H9 (cell line): Measurements from ENCODE around the gene BCAR3. TPM values are rescaled to one million over a fixed set of nuclear protein-coding genes. Genes with fewer than 3 reads are reported as not detected.

Experiments used
- DNase-seq: peaks from one replicate; pipeline ENCODE4 v3.0.0-alpha.2; 2017
- H2AFZ ChIP-seq: one replicate; pipeline ENCODE4 v1.6.1; 2013; ENCODE audit warnings: mild to moderate bottlenecking, low read length, control low read depth, moderate library complexity
- H2AK5ac ChIP-seq: 2 replicates; pipeline ENCODE4 v1.6.1; 2013; ENCODE audit warnings: low read length, control low read depth, mixed read lengths; ENCODE audit not compliant: insufficient read length
- H2BK120ac ChIP-seq: one replicate; pipeline ENCODE4 v1.6.1; 2013; ENCODE audit warnings: low read depth, mild to moderate bottlenecking, low read length, control low read depth, inconsistent platforms; ENCODE audit not compliant: poor library complexity, severe bottlenecking
- H2BK12ac ChIP-seq: 2 replicates; pipeline ENCODE4 v1.6.1; 2013; ENCODE audit warnings: low read length, control low read depth, mixed read lengths, low read depth; ENCODE audit not compliant: insufficient read length
- H2BK15ac ChIP-seq: 2 replicates; pipeline ENCODE4 v1.6.1; 2013; ENCODE audit warnings: low read depth, low read length, control low read depth
- H2BK20ac ChIP-seq: one replicate; pipeline ENCODE4 v1.6.1; 2013; ENCODE audit warnings: low read depth, mild to moderate bottlenecking, low read length, control low read depth, inconsistent platforms; ENCODE audit not compliant: poor library complexity, severe bottlenecking
- H2BK5ac ChIP-seq: 2 replicates; pipeline ENCODE4 v1.6.1; 2013; ENCODE audit warnings: low read length, control low read depth, mixed read lengths; ENCODE audit not compliant: insufficient read length
- H3K14ac ChIP-seq: 2 replicates; pipeline ENCODE4 v1.6.1; 2013; ENCODE audit warnings: low read length, control low read depth; ENCODE audit not compliant: insufficient read depth
- H3K18ac ChIP-seq: 2 replicates; pipeline ENCODE4 v1.6.1; 2013; ENCODE audit warnings: low read depth, mild to moderate bottlenecking, mixed read lengths, low read length, control low read depth; ENCODE audit not compliant: insufficient read length
- H3K23ac ChIP-seq: 2 replicates; pipeline ENCODE4 v1.6.1; 2013; ENCODE audit warnings: low read length, control low read depth, mixed read lengths, low read depth; ENCODE audit not compliant: insufficient read length
- H3K23me2 ChIP-seq: 2 replicates; pipeline ENCODE4 v1.6.1; 2013; ENCODE audit warnings: low read depth, mild to moderate bottlenecking, mixed read lengths, low read length, control low read depth; ENCODE audit not compliant: insufficient read length, poor library complexity, severe bottlenecking
- H3K27ac ChIP-seq: 2 replicates; pipeline ENCODE4 v1.5.1; 2013; ENCODE audit warnings: low read length, control low read depth, mixed read lengths, low read depth; ENCODE audit not compliant: insufficient read length
- H3K27me3 ChIP-seq: 2 replicates; pipeline ENCODE4 v1.6.1; 2013; ENCODE audit warnings: low read length, control low read depth, inconsistent platforms; ENCODE audit not compliant: insufficient read depth
- H3K4ac ChIP-seq: 2 replicates; pipeline ENCODE4 v1.6.1; 2013; ENCODE audit warnings: low read depth, mild to moderate bottlenecking, control low read depth, inconsistent platforms, low read length, moderate library complexity
- H3K4me1 ChIP-seq: 2 replicates; pipeline ENCODE4 v1.6.1; 2013; ENCODE audit warnings: low read length, control low read depth, inconsistent platforms; ENCODE audit not compliant: insufficient read depth
- H3K4me2 ChIP-seq: 2 replicates; pipeline ENCODE4 v1.6.1; 2013; ENCODE audit warnings: low read length, control low read depth, mixed read lengths; ENCODE audit not compliant: insufficient read length, insufficient read depth
- H3K56ac ChIP-seq: 2 replicates; pipeline ENCODE4 v1.6.1; 2013; ENCODE audit warnings: low read depth, mild to moderate bottlenecking, mixed read lengths, low read length, control low read depth; ENCODE audit not compliant: insufficient read length
- H3K79me1 ChIP-seq: 2 replicates; pipeline ENCODE4 v1.6.1; 2013; ENCODE audit warnings: low read depth, mild to moderate bottlenecking, moderate library complexity, low read length, control low read depth, inconsistent platforms; ENCODE audit not compliant: insufficient read depth, poor library complexity, severe bottlenecking
- H3K79me2 ChIP-seq: 2 replicates; pipeline ENCODE4 v1.6.1; 2013; ENCODE audit warnings: low read length, control low read depth, inconsistent platforms; ENCODE audit not compliant: insufficient read depth
- H3K9ac ChIP-seq: 2 replicates; pipeline ENCODE4 v1.6.1; 2013; ENCODE audit warnings: low read length, control low read depth, mixed read lengths; ENCODE audit not compliant: insufficient read length; ENCODE audit errors: extremely low read depth
- H3K9me3 ChIP-seq: one replicate; pipeline ENCODE4 v1.6.1; 2013; ENCODE audit warnings: low read depth, low read length, inconsistent platforms; ENCODE audit not compliant: control insufficient read depth
- H3T11ph ChIP-seq: one replicate; pipeline ENCODE4 v1.6.1; 2013; ENCODE audit warnings: mild to moderate bottlenecking, low read length, control low read depth, inconsistent platforms
- H4K20me1 ChIP-seq: one replicate; pipeline ENCODE4 v1.6.1; 2013; ENCODE audit not compliant: control insufficient read depth, insufficient read length, insufficient read depth
- H4K5ac ChIP-seq: 2 replicates; pipeline ENCODE4 v1.6.1; 2013; ENCODE audit warnings: low read depth, mild to moderate bottlenecking, mixed read lengths, low read length, control low read depth; ENCODE audit not compliant: insufficient read length
- H4K8ac ChIP-seq: replicated peaks from 2 replicates; pipeline ENCODE4 v1.6.1; 2013; ENCODE audit warnings: low read length, control low read depth, mixed read lengths, low read depth; ENCODE audit not compliant: insufficient read length
- H4K91ac ChIP-seq: 2 replicates; pipeline ENCODE4 v1.6.1; 2013; ENCODE audit warnings: low read depth, mild to moderate bottlenecking, moderate library complexity, mixed read lengths, low read length, control low read depth; ENCODE audit not compliant: insufficient read length
- H3K27ac Mint-ChIP-seq, 3 experiments: 2 replicates in 2 of 3; 3 replicates in 1 of 3; pipeline ENCODE4 v1.8.0; 2020 to 2021; ENCODE audit warnings: mixed read lengths in 3 of 3, mild to moderate bottlenecking in 1 of 3, moderate library complexity in 1 of 3
- H3K27me3 Mint-ChIP-seq: 2 replicates; pipeline ENCODE4 v1.8.0; 2021; ENCODE audit warnings: low read depth, mild to moderate bottlenecking, moderate library complexity, mixed read lengths
- H3K36me3 Mint-ChIP-seq, 3 experiments: 2 replicates in 2 of 3; 3 replicates in 1 of 3; pipeline ENCODE4 v1.8.0; 2020 to 2021; ENCODE audit warnings: low read depth in 3 of 3, mixed read lengths in 3 of 3; ENCODE audit not compliant: insufficient read depth in 1 of 3
- H3K4me1 Mint-ChIP-seq, 2 experiments: 2 replicates each; pipeline ENCODE4 v1.8.0; 2020; ENCODE audit warnings: mixed read lengths in 2 of 2
- H3K4me3 Mint-ChIP-seq, 2 experiments: 2 replicates in 1 of 2; 3 replicates in 1 of 2; pipeline ENCODE4 v1.8.0; 2020 to 2021; ENCODE audit warnings: mild to moderate bottlenecking in 2 of 2, mixed read lengths in 2 of 2, moderate library complexity in 1 of 2
- H3K9me3 Mint-ChIP-seq, 2 experiments: 2 replicates in 1 of 2; 3 replicates in 1 of 2; pipeline ENCODE4 v1.8.0; 2020; ENCODE audit warnings: mild to moderate bottlenecking in 2 of 2, mixed read lengths in 2 of 2, moderate library complexity in 1 of 2
- WGBS: extraction: QIAGEN DNeasy Blood & Tissue Kit; methylation state at CpG from one replicate; pipeline ENCODE4 v1.1.7; 2013; ENCODE audit warnings: missing lambda C conversion rate, low lambda C conversion rate, mixed read lengths; ENCODE audit not compliant: insufficient read length; ENCODE audit errors: extremely low coverage; 5-methylcytosine and 5-hydroxymethylcytosine counted together
- total RNA-seq: library from RNA; stranded (reverse); gene quantifications from 2 replicates; pipeline ENCODE4 v1.2.1, GENCODE V29; 2021
- TF ChIP-seq, protein P1 (sequence below): fragments of 200-600 bp; sonication (generic); conservative IDR thresholded peaks from 3 replicates; pipeline ENCODE4 v1.8.0; 2021; ENCODE audit warnings: antibody characterized with exemption, mild to moderate bottlenecking

BCAR3 gene
- total RNA-seq, 1 experiment from 2014 or later, result 4.9 TPM

DNA sequence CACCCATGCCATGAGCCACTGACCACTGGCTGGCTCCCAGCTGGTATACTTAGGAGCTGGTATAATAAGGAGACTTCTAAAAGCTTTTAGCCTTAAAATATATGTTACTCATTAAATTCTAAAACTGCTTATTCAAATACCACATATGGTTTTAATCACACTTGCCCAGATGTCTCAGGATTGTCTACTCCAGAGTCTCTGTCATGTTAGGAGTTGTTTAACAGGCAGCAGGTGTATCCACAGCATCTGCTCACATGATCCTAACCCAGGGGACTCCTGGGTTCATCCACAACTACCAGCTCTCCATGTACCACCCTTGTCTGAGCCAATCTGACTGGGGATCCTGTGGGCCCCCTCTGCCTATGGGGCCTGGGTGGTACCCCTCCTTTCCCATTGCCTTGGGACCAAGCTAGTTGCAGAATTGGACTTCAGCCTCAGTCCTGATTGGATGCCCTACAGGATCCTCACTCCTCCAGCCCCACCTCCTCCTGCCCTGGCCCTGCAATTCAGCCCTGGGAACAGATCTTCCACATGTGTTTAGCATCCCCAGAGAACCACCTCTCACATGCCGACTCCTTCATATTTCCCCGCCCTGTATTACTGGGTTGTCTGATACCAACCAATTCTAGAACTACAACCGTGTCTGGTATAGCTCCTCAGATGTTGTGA, 61.3 kb downstream of the BCAR3 start:
- Histone ChIP-seq H4K20me1 (no peaks in the 10 kb centered on the region), H2BK20ac (no peak overlapping the region), H3K27ac (no peak overlapping the region), H2BK15ac (no peak overlapping the region), H3K9ac (no peak overlapping the region), H3K23me2 (no peaks in the 10 kb centered on the region), H3K14ac (no peak overlapping the region), H3K4ac (no peak overlapping the region), H3K79me2 (no peaks in the 10 kb centered on the region), H2BK5ac (no peak overlapping the region), H3T11ph (no peak overlapping the region), H2AFZ (no peak overlapping the region), H4K8ac (no peak overlapping the region), H3K23ac (no peak overlapping the region), H2AK5ac (no peak overlapping the region), H4K91ac (no peak overlapping the region), H3K79me1 (no peaks in the 10 kb centered on the region), H3K9me3 (no peaks in the 10 kb centered on the region), H3K18ac (no peak overlapping the region), H3K27me3 (no peaks in the 10 kb centered on the region), H3K4me2 (no peak overlapping the region), H4K5ac (no peak overlapping the region), H3K56ac (no peak overlapping the region), H3K4me1 (peaks cover 26% of the 10 kb centered on the region), H2BK120ac (no peak overlapping the region), H2BK12ac (no peak overlapping the region)
- TF ChIP-seq, protein P1, sequence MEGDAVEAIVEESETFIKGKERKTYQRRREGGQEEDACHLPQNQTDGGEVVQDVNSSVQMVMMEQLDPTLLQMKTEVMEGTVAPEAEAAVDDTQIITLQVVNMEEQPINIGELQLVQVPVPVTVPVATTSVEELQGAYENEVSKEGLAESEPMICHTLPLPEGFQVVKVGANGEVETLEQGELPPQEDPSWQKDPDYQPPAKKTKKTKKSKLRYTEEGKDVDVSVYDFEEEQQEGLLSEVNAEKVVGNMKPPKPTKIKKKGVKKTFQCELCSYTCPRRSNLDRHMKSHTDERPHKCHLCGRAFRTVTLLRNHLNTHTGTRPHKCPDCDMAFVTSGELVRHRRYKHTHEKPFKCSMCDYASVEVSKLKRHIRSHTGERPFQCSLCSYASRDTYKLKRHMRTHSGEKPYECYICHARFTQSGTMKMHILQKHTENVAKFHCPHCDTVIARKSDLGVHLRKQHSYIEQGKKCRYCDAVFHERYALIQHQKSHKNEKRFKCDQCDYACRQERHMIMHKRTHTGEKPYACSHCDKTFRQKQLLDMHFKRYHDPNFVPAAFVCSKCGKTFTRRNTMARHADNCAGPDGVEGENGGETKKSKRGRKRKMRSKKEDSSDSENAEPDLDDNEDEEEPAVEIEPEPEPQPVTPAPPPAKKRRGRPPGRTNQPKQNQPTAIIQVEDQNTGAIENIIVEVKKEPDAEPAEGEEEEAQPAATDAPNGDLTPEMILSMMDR, result no peak
- Mint-ChIP-seq H3K4me1 (peaks cover 50 to 54% of the 10 kb centered on the region in 2 experiments), H3K27me3 (no peaks in the 10 kb centered on the region), H3K36me3 (no peaks in the 10 kb centered on the region; a peak in 1 of 7 replicates), H3K4me3 (no peak overlapping the region), H3K27ac (no peak overlapping the region; a peak in 1 of 7 replicates), H3K9me3 (no peaks in the 10 kb centered on the region)
- DNase-seq, result no peak
- no CpG with 5 or more reads among the region's 3 CpGs for WGBS
